GM13976 (cell line): ENCODE data around the gene HECTD4.

Experiments
- DNase-seq: peaks from one replicate; pipeline ENCODE4 v3.0.0; 2012; ENCODE audit warnings: low spot score
- in situ Hi-C: fragments of 300-500 bp; cut with MboI; formaldehyde crosslinking; loops from one replicate; pipeline ENCODE4 v1.12.0; 2022; ENCODE audit warnings: low sequenced_read_pairs, mixed read lengths, inconsistent platforms; ENCODE audit not compliant: unreplicated experiment
- TF ChIP-seq, protein P1 (sequence below): IDR thresholded peaks from 2 replicates; pipeline ENCODE4 v1.5.1; 2012; ENCODE audit warnings: borderline replicate concordance, mild to moderate bottlenecking; ENCODE audit not compliant: insufficient read depth; ENCODE audit errors: extremely low read depth, missing control alignments, control extremely low read depth

HECTD4 gene

DNA sequence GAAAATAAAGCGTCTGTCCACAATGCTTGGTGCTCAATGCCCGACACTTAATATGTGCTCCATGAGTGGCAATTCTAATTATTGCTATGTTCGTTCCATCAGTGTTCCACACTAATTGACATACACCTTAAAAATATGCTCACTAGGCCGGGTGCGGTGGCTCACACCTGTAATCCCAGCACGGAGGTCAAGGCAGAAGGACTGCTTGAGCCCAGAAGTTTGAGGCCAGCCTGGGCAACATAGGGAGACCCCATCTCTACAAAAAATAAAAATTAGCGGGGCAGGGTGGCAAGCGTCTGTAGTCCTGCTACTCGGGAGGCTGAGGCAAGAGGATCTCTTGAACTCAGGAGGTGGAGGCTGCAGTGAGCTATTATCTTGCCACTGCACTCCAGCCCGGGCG is 635 bp upstream of the HECTD4 start:
- no peak for DNase-seq
- TF ChIP-seq, protein P1, sequence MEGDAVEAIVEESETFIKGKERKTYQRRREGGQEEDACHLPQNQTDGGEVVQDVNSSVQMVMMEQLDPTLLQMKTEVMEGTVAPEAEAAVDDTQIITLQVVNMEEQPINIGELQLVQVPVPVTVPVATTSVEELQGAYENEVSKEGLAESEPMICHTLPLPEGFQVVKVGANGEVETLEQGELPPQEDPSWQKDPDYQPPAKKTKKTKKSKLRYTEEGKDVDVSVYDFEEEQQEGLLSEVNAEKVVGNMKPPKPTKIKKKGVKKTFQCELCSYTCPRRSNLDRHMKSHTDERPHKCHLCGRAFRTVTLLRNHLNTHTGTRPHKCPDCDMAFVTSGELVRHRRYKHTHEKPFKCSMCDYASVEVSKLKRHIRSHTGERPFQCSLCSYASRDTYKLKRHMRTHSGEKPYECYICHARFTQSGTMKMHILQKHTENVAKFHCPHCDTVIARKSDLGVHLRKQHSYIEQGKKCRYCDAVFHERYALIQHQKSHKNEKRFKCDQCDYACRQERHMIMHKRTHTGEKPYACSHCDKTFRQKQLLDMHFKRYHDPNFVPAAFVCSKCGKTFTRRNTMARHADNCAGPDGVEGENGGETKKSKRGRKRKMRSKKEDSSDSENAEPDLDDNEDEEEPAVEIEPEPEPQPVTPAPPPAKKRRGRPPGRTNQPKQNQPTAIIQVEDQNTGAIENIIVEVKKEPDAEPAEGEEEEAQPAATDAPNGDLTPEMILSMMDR = no peak
- in situ Hi-C loops = loop anchor here (10.0 to 25.0 kb wide), 2 partner anchors 188 to 446 kb away; no protein-coding TSS in a partner anchor

DNA sequence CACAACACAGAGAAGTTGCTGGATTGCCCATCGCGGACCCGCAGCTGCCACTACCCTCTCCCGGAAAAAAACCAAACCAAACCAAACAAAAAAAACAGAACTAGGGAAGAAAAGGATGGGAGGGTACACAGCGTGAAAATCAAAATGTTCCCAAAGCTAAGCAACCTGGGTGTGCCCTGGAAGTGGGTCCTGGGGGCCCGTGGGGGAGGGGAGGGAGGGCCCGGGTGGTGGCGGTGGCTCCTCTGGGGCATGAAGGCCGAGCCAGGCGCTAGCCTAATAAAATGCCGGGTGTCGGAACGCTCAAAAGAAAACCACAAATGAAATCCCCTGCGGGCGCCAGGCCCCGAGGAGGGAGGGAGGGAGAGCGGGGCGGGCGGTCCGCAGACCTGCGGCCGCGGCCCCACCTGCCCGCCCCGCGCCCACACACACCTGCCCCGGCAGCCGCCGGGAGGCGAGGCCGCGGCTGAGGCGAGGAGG is 787 bp downstream of the HECTD4 start:
- DNase-seq = peak; percentile 80
- TF ChIP-seq, protein P1 = no peak
- in situ Hi-C loops = loop anchor here (10.0 to 25.0 kb wide), 2 partner anchors 187 to 444 kb away; no protein-coding TSS in a partner anchor

DNA sequence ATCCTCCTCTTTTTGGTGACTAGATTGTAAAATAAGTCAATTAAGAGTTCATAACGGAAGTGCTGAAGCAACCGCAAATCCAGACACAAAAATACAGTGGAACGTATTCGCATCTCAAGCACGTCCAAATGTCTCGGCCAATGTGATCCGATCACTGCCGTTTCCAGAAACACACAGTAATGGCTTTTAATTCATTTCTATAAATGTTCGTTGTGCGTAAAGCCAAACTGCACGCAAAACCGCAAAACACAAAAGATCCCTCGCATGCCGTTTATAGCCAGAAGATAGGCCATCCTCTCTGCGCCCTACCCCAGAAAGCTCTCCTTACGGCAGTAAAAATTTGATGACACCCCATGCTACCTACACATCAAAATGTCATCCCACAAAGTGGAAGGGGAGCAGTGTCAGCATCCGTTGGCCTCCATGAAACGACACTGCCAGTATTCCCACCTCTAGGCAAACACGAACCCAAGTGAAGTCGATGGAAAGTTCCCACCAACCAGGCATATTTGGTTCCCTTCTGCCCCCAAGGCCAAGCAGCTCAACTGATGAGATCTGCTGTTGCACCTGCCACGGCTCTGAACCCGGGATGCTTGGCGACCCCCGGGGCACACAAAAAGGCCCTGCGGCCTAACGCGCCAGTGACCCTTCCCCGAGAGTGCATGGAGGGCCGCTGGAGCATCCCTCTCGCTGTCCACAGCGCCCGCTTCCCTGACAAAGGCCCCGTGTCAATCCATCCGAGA is 1.4 kb downstream of the HECTD4 start:
- TF ChIP-seq, protein P1 = no peak
- no peak for DNase-seq
- in situ Hi-C loops = loop anchor here (10.0 to 25.0 kb wide), 2 partner anchors 186 to 444 kb away; no protein-coding TSS in a partner anchor

DNA sequence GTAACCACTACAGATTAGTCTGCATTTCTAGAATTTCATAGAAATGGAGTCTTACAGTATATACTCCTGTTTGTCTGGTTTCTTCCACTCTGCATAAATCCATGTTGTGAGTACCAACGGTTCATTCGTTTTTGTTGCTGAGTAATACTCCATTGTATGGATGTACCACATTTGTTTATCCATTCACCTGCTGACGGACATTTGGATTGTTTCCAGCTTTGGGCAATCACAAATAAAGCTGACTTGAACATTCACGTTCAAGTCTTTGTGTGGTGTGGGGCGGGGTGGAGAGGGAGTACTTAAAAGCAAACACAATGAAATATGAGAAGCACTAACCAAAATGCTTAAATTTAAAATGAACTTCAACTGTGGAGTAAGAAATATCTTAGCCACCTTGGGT is 7.1 kb downstream of the HECTD4 start:
- in situ Hi-C loops = loop anchor here (25.0 kb wide), 1 partner anchor 438 kb away; no protein-coding TSS in a partner anchor
- DNase-seq = no peak
- TF ChIP-seq, protein P1 = no peak

DNA sequence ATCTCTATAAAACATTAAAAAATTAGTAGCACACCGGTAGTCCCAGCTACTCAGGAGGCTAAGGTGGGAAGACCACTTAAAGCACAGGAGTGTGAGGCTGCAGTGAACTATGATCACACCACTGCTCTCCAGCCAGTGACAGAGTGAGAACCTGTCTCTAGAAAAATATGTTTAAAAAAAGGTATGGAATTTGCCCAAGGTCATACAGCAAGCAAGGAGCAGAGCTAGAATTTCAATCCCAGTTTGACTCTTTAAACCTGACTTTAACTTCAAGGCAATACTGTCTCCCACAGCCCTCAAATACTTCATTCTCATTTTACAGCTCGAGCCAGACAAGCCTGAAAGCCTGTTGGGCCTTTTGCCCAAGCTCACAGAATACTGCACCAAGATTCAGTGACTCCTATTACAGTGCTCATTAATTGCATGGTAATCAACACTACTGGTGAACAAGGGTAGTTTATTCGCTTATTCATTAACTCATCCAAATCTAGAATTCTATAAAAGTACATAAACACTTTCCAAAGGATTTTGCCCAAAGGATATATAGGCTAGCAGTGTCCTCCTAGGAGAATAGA is 8.0 kb downstream of the HECTD4 start:
- DNase-seq = no peak
- TF ChIP-seq, protein P1 = no peak
- in situ Hi-C loops = no loop called here

DNA sequence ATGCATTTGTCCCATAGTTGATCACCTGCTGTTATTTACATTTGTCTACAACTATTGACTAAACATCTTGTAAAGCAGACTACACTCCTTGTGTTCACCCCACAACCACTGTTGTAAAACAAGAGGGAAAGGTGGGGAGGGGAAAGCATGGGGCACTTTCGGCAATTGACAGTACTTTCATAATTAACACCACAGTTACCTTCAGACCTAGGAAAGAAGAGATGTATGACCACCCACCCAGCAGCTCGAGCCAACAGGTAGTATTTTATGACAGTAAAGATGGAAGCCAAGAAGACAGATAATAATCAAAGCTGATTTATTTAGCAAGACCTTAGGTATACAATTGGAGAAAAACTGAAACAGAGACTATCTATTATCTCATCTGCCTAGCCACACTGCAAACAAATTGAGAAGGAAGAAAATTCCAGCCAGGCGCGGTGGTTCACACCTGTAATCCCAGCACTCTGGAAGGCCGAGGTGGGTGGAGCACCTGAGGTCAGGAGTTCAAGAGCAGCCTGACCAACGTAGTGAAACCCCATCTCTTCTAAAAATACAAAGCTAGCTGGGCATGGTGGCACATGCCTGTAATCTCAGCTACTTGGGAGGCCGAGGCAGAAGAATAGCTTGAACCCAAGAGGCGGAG is 11.2 kb downstream of the HECTD4 start:
- no peak for DNase-seq
- TF ChIP-seq, protein P1 = no peak
- in situ Hi-C loops = no loop called here
